ENCODE results near the gene SLC6A18.

DNA sequence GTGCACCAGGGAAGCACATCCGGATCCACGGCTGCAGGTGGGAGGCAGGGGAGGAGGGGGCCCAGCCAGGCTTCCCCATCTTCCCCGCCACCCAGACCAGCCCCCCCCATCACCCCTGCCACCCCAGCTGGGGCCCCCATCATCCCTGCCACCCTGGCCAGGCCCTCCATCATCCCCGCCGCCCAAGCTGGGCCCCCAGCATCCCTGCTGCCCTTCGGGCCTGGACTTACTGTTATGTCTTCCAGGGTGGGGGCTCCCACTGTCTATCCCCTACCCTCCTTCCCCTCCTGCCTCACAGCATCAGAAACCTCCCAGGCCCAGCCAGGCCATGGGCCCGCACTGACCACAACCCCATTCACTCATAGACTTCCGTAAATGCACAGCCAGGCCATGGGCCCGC lies 27.5 kb downstream of the SLC6A18 start:
- TF ChIP-seq POLR2A (IDR thresholded peaks at IDR 0.05) (no peak), POLR2AphosphoS5 (IDR thresholded peaks at IDR 0.05) (no peak)
- TF ChIP-seq, protein P1, sequence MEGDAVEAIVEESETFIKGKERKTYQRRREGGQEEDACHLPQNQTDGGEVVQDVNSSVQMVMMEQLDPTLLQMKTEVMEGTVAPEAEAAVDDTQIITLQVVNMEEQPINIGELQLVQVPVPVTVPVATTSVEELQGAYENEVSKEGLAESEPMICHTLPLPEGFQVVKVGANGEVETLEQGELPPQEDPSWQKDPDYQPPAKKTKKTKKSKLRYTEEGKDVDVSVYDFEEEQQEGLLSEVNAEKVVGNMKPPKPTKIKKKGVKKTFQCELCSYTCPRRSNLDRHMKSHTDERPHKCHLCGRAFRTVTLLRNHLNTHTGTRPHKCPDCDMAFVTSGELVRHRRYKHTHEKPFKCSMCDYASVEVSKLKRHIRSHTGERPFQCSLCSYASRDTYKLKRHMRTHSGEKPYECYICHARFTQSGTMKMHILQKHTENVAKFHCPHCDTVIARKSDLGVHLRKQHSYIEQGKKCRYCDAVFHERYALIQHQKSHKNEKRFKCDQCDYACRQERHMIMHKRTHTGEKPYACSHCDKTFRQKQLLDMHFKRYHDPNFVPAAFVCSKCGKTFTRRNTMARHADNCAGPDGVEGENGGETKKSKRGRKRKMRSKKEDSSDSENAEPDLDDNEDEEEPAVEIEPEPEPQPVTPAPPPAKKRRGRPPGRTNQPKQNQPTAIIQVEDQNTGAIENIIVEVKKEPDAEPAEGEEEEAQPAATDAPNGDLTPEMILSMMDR (IDR thresholded peaks at IDR 0.05), result no peak

Data from prostate gland (tissue), 2 donors.